ENCODE measurements around the gene P2RY14. TPM values are rescaled to one million over a fixed set of nuclear protein-coding genes. Genes with fewer than 3 reads are reported as not detected.

P2RY14 gene
- total and polyA plus RNA-seq, 3 experiments from 2014 or later: 0.84 to 4.3 (median 1.3) TPM

DNA sequence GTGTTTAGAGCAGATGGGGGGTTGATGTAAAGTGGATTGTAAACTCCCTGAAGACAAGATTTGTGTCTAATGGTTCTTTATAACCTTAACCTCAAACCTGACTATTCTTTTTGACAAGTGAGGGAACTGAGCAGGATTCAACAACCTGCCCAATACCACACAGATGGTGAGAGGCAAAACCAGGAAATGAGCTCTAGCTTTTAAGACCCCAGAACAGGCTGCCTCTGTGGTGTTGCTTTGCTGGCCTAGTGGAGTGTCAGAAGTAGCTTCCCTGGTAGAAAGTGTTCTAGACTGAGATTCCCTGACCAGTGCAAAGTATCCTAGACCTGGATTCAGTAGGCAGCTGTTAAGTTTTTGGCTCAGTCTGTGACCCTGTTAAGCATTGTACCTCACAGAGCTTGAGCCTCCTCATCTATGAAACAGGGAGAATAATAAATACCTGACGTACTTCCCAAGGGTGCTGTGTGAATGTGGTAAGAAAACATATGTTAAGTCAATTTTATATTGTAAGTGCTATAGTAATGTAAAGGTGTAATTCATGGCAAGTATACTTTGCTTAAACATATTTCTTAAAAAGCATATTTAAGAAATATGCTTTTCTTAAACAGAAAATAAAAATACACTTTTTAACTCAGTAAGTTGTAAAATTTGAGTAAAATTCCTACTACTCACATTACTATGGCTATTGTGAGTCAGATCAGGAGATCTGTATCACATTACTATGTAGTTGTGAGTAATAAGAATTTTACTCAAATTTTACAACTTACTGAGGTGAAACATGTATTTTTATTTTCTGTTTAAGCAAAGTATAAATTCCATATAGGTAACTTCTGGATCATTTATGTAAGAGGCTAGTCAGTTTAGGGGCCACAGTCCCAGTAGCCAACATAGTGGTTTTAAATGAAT, 29.5 kb upstream of the P2RY14 start:
- H3K27me3 Mint-ChIP-seq: peaks cover 3 to 13% of the 10 kb centered on the region in 2 donors
- Histone ChIP-seq H3K4me3 (ENCODE audit: low read length) (no peak overlapping the region), H3K4me1 (ENCODE audit: insufficient read depth, low read length) (no peaks in the 10 kb centered on the region), H3K27ac (ENCODE audit: low read depth, low read length) (no peak overlapping the region), H3K27me3 (ENCODE audit: insufficient read depth, low read length, poor library complexity, severe bottlenecking) (no peaks in the 10 kb centered on the region), H3K36me3 (ENCODE audit: insufficient read depth, low read length) (no peaks in the 10 kb centered on the region), H3K9me3 (ENCODE audit: low read length) (no peaks in the 10 kb centered on the region)
- no peaks in the 10 kb centered on the region for H3K36me3 Mint-ChIP-seq
- H3K27ac Mint-ChIP-seq: peak overlapping the region in 1 of 8 donors; percentile 11
- CTCF ChIA-PET: no interaction called here
- H3K9me3 Mint-ChIP-seq: no peaks in the 10 kb centered on the region
- POLR2A ChIA-PET: no interaction called here
- DNase-seq: no peak
- H3K4me1 Mint-ChIP-seq: peaks cover 12 to 15% (median 14%) of the 10 kb centered on the region in 3 donors
- H3K4me3 Mint-ChIP-seq: no peak overlapping the region

DNA sequence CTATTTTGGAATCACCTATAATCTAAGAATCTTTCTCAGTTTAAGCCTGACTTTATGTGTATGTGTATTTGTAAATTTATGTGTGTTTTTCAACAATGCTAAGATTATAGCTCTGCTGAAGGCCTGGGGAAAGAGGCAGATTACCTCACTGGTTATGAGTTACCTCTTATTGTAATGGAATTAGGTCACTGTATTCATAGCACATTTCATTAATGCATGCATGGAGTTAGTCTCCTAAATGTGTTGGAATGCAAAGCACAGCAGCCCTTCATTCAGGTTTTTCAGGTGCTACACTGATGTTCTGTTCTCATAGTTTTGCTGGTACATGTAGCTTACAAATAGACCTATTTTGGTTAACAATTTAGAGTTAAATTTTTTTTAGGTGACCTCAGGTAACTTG, 28.8 kb upstream of the P2RY14 start:
- DNase-seq: no peak
- CTCF ChIA-PET: interaction anchor here (1.2 kb wide), 1 partner anchor 23 kb away, joined by 3 read pairs; no protein-coding TSS in a partner anchor
- no peaks in the 10 kb centered on the region for H3K36me3 Mint-ChIP-seq
- no peak overlapping the region for H3K4me3 Mint-ChIP-seq
- H3K4me1 Mint-ChIP-seq: peaks cover 12 to 15% (median 14%) of the 10 kb centered on the region in 3 donors
- H3K27me3 Mint-ChIP-seq: peaks cover 3 to 14% of the 10 kb centered on the region in 2 donors
- no peaks in the 10 kb centered on the region for H3K9me3 Mint-ChIP-seq
- no peak overlapping the region for H3K27ac Mint-ChIP-seq
- POLR2A ChIA-PET: no interaction called here
- Histone ChIP-seq H3K4me3 (ENCODE audit: low read length) (no peak overlapping the region), H3K27ac (ENCODE audit: low read depth, low read length) (no peak overlapping the region), H3K4me1 (ENCODE audit: insufficient read depth, low read length) (no peaks in the 10 kb centered on the region), H3K36me3 (ENCODE audit: insufficient read depth, low read length) (no peaks in the 10 kb centered on the region), H3K27me3 (ENCODE audit: insufficient read depth, low read length, poor library complexity, severe bottlenecking) (no peaks in the 10 kb centered on the region), H3K9me3 (ENCODE audit: low read length) (no peaks in the 10 kb centered on the region)

DNA sequence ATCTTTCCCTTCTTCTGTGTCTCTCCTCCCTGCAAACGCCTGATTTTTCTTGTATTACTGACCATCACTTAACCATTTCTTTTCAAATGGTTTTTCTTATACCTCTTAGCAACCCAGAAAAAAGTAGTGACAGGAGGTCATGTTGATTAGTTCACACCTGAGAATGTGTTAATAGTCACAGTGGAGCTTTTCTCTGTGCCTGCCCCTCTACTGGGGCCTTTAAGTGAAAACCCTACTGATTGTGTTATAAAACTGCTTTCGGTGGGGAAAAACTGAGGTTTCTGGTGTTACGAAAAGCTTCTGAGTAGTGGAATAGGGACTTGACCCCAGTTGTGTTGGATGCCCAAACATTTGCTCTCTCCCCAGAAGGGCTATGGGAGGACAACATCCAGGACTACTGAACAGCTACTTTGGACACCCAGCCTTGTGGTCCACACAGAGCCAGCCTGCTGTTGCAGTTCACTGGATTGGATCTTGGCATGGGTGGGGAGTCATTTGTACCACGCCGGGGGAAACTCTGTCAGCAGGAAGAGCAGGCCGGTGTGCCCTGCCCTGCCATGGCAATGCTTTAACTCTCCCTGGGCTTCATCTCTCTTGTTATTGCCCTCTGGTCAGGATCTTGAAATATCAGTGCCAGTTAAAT, 27.9 kb upstream of the P2RY14 start:
- Histone ChIP-seq H3K27ac (ENCODE audit: low read depth, low read length) (no peak overlapping the region), H3K36me3 (ENCODE audit: insufficient read depth, low read length) (no peaks in the 10 kb centered on the region), H3K4me3 (ENCODE audit: low read length) (no peak overlapping the region), H3K27me3 (ENCODE audit: insufficient read depth, low read length, poor library complexity, severe bottlenecking) (no peaks in the 10 kb centered on the region), H3K9me3 (ENCODE audit: low read length) (no peaks in the 10 kb centered on the region), H3K4me1 (ENCODE audit: insufficient read depth, low read length) (no peaks in the 10 kb centered on the region)
- H3K4me3 Mint-ChIP-seq: no peak overlapping the region
- no peaks in the 10 kb centered on the region for H3K36me3 Mint-ChIP-seq
- no peak for DNase-seq
- H3K27ac Mint-ChIP-seq: no peak overlapping the region
- POLR2A ChIA-PET: no interaction called here
- CTCF ChIA-PET: interaction anchor here (1.2 kb wide), 1 partner anchor 22 kb away, joined by 3 read pairs; no protein-coding TSS in a partner anchor
- H3K27me3 Mint-ChIP-seq: peaks cover 3 to 14% of the 10 kb centered on the region in 2 donors
- peaks cover 12 to 15% (median 14%) of the 10 kb centered on the region in 3 donors for H3K4me1 Mint-ChIP-seq
- no peaks in the 10 kb centered on the region for H3K9me3 Mint-ChIP-seq

DNA sequence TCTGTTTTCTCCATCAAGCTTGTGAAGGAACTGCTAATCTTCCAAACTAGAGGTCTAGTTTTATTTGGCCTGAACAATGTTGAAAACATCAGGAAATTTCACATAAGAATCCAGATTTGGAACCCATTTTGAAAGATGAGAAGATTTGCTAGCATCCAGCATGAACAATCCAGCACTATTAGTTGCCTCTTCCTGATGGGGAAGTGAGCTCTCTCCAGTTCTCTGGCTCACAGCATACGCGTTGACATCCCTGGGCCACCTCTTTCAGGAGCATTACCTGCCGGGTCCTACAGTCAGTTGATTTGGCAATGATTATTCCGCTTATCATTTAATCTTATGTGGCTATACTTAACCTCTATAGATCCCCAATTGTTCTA, 27.4 kb upstream of the P2RY14 start:
- H3K27ac Mint-ChIP-seq: peak overlapping the region in 1 of 8 donors; percentile 23
- Histone ChIP-seq H3K36me3 (ENCODE audit: insufficient read depth, low read length) (no peaks in the 10 kb centered on the region), H3K4me1 (ENCODE audit: insufficient read depth, low read length) (no peaks in the 10 kb centered on the region), H3K9me3 (ENCODE audit: low read length) (no peaks in the 10 kb centered on the region), H3K27me3 (ENCODE audit: insufficient read depth, low read length, poor library complexity, severe bottlenecking) (no peaks in the 10 kb centered on the region), H3K4me3 (ENCODE audit: low read length) (no peak overlapping the region), H3K27ac (ENCODE audit: low read depth, low read length) (no peak overlapping the region)
- peaks cover 3 to 16% of the 10 kb centered on the region in 2 donors for H3K27me3 Mint-ChIP-seq
- ChIA-PET CTCF (interaction anchor here (1.0 kb wide), 1 partner anchor 149 kb away, joined by 3 read pairs; no protein-coding TSS in a partner anchor), POLR2A (interaction anchor here (0.7 kb wide), 1 partner anchor 864 kb away, joined by 3 read pairs; no protein-coding TSS in a partner anchor)
- H3K36me3 Mint-ChIP-seq: no peaks in the 10 kb centered on the region
- H3K4me3 Mint-ChIP-seq: peak overlapping the region in 2 of 7 donors; percentile 23 to 61
- H3K4me1 Mint-ChIP-seq: peaks cover 12 to 15% (median 14%) of the 10 kb centered on the region in 3 donors
- DNase-seq: no peak
- H3K9me3 Mint-ChIP-seq: no peaks in the 10 kb centered on the region

DNA sequence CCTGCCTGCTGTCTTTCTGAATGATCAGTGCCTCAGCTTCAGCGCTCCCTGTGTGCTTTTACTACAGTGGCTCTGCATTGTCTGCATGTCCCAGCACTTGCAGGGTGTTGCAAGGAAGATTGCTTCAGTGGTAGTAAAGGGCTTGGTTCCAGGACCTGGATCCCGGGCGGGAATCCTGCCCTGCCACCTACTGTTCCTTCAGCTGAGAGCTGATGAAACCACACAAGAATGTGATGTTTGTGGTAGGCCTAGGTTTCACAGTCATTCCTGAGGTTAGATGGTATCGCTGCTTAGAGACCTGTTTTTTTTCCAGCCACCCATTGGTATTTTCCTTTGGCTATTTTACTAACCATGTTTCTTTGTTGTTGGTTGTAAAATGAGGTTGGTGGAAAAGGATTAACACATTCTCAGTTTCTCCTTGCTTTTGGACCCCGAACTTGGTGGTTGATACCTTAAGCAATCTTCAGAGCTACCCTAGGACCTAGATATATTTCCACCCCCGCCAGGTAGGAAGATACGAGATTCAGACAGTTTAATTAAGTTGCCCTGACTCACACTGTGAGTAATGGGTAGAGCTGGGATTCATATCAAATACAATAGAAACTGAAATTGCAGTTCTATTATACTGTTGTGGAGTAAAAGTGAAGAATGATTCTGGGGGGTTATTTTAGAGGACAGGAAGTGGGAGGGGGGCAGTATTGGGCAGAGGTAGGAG, 26.9 kb upstream of the P2RY14 start:
- peak overlapping the region in 1 of 8 donors; percentile 23 for H3K27ac Mint-ChIP-seq
- no peaks in the 10 kb centered on the region for H3K36me3 Mint-ChIP-seq
- no peak overlapping the region for H3K27ac ChIP-seq (ENCODE audit: low read depth, low read length)
- no peaks in the 10 kb centered on the region for H3K4me1 ChIP-seq (ENCODE audit: insufficient read depth, low read length)
- H3K27me3 ChIP-seq (ENCODE audit: insufficient read depth, low read length, poor library complexity, severe bottlenecking): no peaks in the 10 kb centered on the region
- H3K4me3 ChIP-seq (ENCODE audit: low read length): no peak overlapping the region
- H3K27me3 Mint-ChIP-seq: peaks cover 3 to 18% of the 10 kb centered on the region in 2 donors
- no peaks in the 10 kb centered on the region for H3K36me3 ChIP-seq (ENCODE audit: insufficient read depth, low read length)
- H3K9me3 ChIP-seq (ENCODE audit: low read length): no peaks in the 10 kb centered on the region
- H3K9me3 Mint-ChIP-seq: no peaks in the 10 kb centered on the region
- peaks cover 12 to 15% (median 14%) of the 10 kb centered on the region in 3 donors for H3K4me1 Mint-ChIP-seq
- no peak for DNase-seq
- ChIA-PET POLR2A (interaction anchor here (0.7 kb wide), 1 partner anchor 863 kb away, joined by 3 read pairs; no protein-coding TSS in a partner anchor), CTCF (interaction anchor here (1.0 to 1.4 kb wide), 2 partner anchors 16 to 148 kb away, joined by 3 read pairs; no protein-coding TSS in a partner anchor)
- H3K4me3 Mint-ChIP-seq: peak overlapping the region in 4 of 7 donors; percentile 10 to 61 (median 32)

DNA sequence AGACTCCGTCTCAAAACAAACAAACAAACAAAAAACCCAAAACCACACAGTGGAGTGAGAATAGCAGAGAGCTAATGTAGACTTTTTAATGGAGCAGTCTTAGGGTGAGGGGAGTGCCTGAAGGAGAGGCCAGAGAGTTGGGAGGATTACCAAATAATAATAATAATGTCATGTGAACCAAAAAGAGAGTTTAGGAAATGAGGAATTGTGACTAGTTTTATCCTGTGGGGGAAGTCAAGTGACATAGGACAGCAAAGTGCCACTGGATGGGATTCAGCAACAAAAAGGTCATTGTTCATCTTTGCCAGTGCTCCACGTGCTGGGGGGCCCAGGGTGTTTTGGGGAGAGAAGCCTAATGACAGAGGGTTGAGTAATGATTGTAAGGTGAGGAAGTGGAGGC, 25.4 kb upstream of the P2RY14 start:
- H3K27ac Mint-ChIP-seq: peak overlapping the region in 1 of 8 donors; percentile 13
- H3K9me3 ChIP-seq (ENCODE audit: low read length): no peaks in the 10 kb centered on the region
- H3K27ac ChIP-seq (ENCODE audit: low read depth, low read length): no peak overlapping the region
- peaks cover 12 to 15% (median 14%) of the 10 kb centered on the region in 3 donors for H3K4me1 Mint-ChIP-seq
- H3K4me1 ChIP-seq (ENCODE audit: insufficient read depth, low read length): no peaks in the 10 kb centered on the region
- H3K27me3 ChIP-seq (ENCODE audit: insufficient read depth, low read length, poor library complexity, severe bottlenecking): no peaks in the 10 kb centered on the region
- ChIA-PET POLR2A (no interaction called here), CTCF (no interaction called here)
- H3K9me3 Mint-ChIP-seq: no peaks in the 10 kb centered on the region
- H3K4me3 Mint-ChIP-seq: peak overlapping the region in 1 of 7 donors; percentile 15
- no peaks in the 10 kb centered on the region for H3K36me3 ChIP-seq (ENCODE audit: insufficient read depth, low read length)
- H3K36me3 Mint-ChIP-seq: no peaks in the 10 kb centered on the region
- H3K4me3 ChIP-seq (ENCODE audit: low read length): no peak overlapping the region
- H3K27me3 Mint-ChIP-seq: peaks cover 4 to 25% of the 10 kb centered on the region in 2 donors
- DNase-seq: no peak

DNA sequence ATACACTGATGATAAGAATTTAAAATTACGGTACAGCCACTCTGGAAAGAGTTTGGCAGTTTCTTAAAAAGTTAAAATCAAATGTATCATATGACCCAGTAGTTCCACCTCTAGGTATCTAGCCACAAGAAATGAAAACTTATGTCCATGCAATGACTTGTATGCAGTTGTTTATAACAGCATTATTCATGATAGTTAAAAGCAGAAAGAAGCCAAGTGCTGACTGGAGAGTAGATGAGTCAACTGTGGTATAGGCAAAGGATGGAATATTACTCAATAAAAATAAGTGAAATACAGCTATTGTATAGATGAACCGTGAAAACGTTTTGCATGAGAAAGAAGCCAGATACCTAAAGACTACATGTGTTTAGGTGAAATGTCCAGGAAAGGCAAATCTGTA, 23.4 kb upstream of the P2RY14 start:
- Mint-ChIP-seq H3K36me3 (no peaks in the 10 kb centered on the region), H3K27me3 (peaks cover 4 to 36% of the 10 kb centered on the region in 2 donors), H3K9me3 (no peaks in the 10 kb centered on the region), H3K27ac (no peak overlapping the region), H3K4me1 (peaks cover 12 to 15% (median 14%) of the 10 kb centered on the region in 3 donors), H3K4me3 (no peak overlapping the region)
- ChIA-PET POLR2A (no interaction called here), CTCF (no interaction called here)
- no peak for DNase-seq
- H3K9me3 ChIP-seq (ENCODE audit: low read length): no peaks in the 10 kb centered on the region
- no peaks in the 10 kb centered on the region for H3K27me3 ChIP-seq (ENCODE audit: insufficient read depth, low read length, poor library complexity, severe bottlenecking)
- H3K4me3 ChIP-seq (ENCODE audit: low read length): no peak overlapping the region
- no peak overlapping the region for H3K27ac ChIP-seq (ENCODE audit: low read depth, low read length)
- H3K4me1 ChIP-seq (ENCODE audit: insufficient read depth, low read length): no peaks in the 10 kb centered on the region
- no peaks in the 10 kb centered on the region for H3K36me3 ChIP-seq (ENCODE audit: insufficient read depth, low read length)

All from CD8-positive, alpha-beta memory T cell (primary cell).